Measurements from ENCODE around the gene COA1. TPM values are rescaled to one million over a fixed set of nuclear protein-coding genes. Genes with fewer than 3 reads are reported as not detected.
A peak's percentile ranks its signal among the peaks of the same experiment; 100 is the strongest.

The COA1 gene
- total RNA-seq, 1 experiment from 2014 or later: 135 TPM

DNA sequence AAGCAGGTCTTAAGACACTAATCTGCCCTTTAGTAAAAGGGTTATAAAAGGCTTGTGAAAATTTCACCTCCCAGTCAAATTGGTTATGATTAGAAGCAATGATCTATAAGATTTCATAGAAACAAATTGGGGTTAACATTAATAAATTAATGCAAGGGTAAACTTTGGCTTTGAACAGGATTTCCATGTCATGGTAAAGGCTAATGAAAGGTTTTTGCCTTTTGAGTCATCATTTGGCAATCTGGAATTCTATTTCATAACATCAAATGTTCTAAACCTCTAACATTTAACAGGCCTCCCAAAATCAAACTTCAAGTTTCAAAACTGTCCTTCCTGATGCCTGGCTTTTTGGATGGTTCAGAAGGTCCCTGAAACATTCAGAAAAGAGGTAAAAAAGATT lies 62.4 kb downstream of the COA1 start:
- no peak for DNase-seq (ENCODE audit: low spot score)
- in situ Hi-C loops (cut with HindIII; ENCODE audit: low sequenced_read_pairs): no loop called here

DNA sequence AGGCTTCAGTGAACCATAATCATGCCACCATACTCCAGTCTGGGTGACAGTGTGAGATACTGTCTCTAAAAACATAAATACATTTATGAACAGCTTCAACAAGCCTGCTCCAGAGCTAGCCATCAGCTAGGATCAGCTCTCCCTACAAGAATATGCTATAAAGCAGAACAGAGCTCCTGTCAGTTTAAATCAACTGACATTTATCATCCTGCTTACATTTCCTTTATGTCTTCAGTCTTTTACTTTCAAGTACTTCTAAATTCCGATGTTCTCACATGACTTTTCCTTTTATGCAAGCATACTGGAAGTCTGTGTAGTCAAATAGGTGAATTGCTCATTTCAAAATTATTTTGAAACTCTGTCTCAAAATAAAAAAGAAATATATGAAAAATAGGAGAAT lies 64.6 kb downstream of the COA1 start:
- in situ Hi-C loops (cut with HindIII; ENCODE audit: low sequenced_read_pairs): no loop called here

DNA sequence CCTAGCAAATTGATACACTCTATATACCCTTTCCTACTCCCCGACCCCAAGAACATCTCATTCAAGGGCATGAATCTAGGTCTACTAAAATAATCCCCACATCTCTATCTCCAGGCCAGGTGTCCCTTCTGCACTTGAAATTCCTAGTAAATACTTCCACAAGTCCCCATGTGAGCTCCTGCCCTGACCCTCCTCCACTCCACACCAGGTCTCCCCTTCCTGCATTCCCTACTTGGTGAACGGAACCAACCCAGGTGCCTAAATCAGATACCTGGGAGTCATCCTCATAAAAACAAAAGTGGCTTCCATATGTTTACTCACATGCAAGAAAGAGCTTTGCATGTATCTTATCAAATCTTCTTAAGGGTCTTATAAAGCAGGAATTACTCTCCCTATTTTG lies 69.2 kb downstream of the COA1 start:
- DNase-seq (ENCODE audit: low spot score): no peak
- in situ Hi-C loops (cut with HindIII; ENCODE audit: low sequenced_read_pairs): no loop called here

More for the DNA sequence above, 64.6 kb downstream of the COA1 start:
- DNase-seq (ENCODE audit: low spot score): no peak

DNA sequence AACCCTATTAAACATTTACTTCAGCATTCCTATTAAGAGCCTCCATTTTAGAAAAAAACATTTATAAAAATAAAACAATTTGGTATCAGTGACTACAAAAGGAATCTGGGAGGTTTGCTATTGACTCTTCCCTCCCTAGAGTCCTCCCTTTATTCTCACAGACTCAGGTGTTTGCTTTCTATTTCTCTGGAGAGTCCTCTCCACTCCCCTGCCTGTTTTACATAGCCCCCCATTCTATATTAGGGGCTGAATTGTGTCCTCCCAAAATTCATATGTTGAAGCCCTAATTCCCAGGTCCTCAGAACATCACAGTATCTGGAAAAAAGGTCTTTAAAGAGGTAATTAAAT lies 69.8 kb downstream of the COA1 start:
- in situ Hi-C loops (cut with HindIII; ENCODE audit: low sequenced_read_pairs): no loop called here
- no peak for DNase-seq (ENCODE audit: low spot score)

DNA sequence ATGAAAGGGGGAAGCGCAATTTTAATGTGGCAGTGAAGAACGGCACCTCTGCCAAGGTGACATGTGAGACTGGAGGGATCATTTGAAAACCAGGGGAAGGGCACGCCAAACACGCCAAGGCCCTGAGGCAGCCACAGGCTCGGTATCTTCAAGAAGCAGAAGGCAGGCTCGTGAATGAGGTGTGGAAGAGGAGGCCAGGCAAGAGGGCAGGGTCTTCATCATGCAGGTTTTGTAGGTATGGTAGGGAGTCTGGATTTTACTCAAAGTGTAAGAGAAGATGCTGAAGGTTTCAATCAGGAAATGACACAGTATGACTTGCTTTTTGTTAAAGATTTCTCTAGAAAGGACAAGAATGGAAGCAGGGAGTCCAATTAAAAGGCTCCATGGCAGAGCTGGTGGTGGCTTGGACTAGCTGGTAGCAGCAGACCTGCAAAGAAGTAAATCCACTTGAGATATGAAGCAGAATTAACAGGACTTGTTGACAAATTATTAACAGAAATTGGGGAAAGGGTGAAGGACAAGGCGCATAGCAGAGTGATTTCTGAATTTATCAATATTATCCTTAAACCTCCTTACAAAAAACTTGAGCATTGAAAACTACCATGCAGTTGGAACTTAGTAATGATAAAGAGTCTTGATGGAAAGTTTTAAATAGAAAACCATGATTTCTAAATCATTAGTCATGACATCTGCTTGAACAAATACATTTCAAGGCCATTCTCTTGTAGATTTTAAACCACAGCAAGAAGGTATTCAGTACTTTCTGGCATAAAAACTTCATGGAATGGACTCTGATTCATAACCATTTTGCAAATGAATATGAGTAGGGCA lies 70.4 kb downstream of the COA1 start:
- in situ Hi-C loops (cut with HindIII; ENCODE audit: low sequenced_read_pairs): no loop called here
- no peak for DNase-seq (ENCODE audit: low spot score)

DNA sequence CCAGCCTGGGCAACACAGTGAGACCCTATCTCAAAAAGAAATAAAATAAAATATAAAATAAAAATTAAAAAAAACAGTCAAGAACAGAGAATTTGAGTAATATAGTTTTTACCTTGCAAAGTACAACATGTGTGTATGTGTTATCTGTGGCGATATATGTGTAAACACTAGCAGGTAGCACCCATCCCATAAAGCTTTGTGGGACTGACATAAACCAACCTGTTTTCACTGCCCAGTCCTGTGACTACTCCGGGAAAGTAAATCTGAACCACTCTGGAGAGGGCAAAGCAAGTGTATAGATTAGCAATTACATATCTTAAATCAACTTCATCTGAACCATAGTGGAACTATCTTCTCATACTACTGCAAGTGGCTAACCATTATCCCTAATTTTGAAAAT lies 72.3 kb downstream of the COA1 start:
- no peak for DNase-seq (ENCODE audit: low spot score)
- in situ Hi-C loops (cut with HindIII; ENCODE audit: low sequenced_read_pairs): no loop called here

DNA sequence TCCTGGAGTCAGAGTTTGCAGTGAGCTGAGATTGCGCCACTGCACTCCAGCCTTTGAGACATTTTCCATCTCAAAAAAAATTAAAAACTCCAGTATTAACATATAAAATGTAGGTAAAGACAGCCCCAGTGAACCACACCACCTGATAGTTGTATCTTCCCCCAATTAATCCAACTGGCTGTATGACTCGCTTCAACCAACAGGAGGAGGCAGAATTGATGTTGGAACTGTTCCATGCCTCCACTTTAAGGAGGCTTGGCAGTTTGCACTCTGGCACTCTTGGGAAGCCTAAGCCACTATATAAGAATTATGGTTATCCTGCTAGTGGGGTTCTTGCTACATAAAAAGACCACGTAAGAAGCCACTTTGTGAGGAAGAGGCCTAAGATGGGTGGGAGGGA lies 73.7 kb downstream of the COA1 start:
- in situ Hi-C loops (cut with HindIII; ENCODE audit: low sequenced_read_pairs): no loop called here

DNA sequence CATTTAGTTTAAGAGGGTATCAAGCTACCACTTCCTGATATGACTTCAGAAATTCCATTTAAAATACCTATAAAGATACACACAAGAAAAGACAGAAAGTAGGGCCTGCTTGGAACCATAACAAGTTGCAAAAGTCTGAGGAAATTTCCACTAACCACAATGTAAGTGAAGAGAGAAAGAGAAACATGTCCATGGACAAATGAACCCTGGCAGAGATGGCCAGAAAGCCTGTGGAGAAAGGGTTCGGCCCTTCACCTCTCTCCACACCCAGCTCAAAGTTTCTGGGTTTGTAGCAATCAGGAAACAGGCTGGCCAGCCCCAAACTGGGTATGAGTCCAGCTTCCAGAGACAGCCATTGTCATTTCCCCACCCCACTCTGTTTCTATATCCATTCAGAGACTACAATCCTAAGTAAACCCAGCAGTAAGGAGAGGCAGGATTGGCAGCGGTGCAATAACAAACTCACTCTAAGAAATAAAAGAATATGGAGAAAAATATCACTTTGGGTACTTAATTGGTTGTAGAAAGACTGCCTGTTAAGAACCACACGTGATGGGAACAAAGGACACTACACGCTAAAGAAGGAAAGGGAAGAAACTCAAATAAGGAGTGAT lies 75.3 kb downstream of the COA1 start:
- in situ Hi-C loops (cut with HindIII; ENCODE audit: low sequenced_read_pairs): no loop called here
- no peak for DNase-seq (ENCODE audit: low spot score)

More for the DNA sequence above, 73.7 kb downstream of the COA1 start:
- DNase-seq (ENCODE audit: low spot score): no peak

DNA sequence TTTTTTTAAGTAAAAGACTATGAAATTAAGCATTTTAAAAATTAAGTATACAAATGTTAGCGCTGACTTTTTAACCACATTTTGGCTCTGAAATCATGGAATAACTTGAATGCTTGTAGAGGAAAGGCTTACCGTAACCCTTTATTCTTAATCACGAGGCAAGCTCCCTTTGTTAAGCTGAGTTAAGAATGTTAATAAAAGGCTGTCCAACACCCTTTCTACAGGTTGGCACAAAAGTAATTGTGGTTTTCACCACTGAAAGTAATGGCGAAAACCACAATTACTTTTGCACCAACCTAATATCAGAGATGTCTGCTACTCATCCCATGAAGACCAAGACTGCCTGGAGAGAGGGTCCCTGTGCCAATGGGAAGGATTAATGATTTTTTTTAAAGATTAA lies 75.9 kb downstream of the COA1 start:
- in situ Hi-C loops (cut with HindIII; ENCODE audit: low sequenced_read_pairs): no loop called here
- DNase-seq (ENCODE audit: low spot score): no peak

DNA sequence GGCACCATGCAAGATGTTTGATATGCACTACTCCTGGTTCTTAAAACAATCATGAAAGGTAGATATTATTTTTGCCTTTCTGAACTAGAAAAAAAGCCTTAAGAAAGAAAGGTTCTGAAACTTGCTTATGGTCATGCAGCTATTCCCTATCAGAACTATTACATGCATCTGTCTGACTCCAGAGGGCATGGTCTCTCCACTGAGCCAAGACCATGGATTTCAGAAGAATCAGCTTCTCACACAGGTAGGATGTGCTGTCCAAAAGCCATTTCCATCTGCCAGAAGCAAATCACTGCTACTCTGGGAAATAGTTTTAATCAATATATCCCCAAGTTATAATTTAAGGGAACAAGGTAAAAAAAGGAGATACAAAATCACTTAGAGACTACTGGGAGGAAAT lies 77.0 kb downstream of the COA1 start:
- in situ Hi-C loops (cut with HindIII; ENCODE audit: low sequenced_read_pairs): no loop called here
- DNase-seq (ENCODE audit: low spot score): no peak

DNA sequence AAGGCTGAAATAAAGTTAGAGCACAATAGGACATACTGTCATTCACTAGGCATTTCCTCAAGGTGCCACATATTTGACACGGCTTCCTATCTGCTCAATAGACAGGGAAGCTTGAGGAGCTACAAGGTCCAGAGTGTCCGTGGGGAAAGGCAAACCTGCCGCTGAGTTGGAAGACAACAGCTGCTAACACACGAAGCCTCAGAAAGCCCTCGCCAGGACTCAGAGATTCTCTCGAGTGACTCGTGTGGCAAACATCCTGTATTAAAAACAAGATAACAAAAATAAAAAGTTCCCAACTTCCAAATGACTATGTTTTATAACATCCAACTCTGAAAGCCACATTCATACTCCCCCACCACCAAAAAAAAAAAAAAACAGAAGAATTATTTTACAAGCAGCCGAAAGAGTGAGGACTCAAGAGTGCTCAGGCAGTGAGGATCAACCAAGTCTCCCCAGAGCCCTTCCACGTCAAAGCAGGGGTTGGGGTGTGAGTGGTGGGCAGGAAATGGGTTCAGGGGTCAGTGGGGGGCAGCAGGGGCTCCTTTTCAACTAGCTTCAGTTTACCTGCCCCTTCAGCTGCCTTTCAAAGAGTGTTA lies 78.8 kb downstream of the COA1 start:
- in situ Hi-C loops (cut with HindIII; ENCODE audit: low sequenced_read_pairs): no loop called here
- no peak for DNase-seq (ENCODE audit: low spot score)

DNA sequence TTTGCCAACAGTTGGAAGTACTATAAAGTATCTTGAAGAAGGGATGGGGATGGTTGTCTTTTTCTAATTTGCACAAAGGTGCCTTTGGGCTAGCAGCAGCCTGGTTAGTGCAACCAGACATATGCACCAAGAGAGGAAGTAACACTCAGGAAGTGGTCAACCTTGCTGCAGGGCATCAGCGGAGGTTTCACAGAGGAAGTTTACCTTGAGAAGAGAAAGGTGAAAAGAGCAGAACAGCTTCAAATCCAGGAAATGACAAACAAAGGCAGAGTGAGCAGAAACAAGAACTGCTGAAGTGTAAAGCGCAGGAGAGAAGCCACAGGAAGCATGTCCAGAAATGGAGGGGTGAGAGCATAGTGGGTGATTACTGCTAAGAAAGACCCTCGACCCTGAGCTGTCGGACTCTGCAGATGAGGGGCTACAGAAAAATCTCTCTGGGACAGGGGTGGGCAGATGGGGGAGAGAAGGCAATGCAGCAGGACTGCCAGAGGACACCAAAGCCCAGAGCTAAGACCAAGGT lies 79.5 kb downstream of the COA1 start:
- in situ Hi-C loops (cut with HindIII; ENCODE audit: low sequenced_read_pairs): no loop called here
- no peak for DNase-seq (ENCODE audit: low spot score)

DNA sequence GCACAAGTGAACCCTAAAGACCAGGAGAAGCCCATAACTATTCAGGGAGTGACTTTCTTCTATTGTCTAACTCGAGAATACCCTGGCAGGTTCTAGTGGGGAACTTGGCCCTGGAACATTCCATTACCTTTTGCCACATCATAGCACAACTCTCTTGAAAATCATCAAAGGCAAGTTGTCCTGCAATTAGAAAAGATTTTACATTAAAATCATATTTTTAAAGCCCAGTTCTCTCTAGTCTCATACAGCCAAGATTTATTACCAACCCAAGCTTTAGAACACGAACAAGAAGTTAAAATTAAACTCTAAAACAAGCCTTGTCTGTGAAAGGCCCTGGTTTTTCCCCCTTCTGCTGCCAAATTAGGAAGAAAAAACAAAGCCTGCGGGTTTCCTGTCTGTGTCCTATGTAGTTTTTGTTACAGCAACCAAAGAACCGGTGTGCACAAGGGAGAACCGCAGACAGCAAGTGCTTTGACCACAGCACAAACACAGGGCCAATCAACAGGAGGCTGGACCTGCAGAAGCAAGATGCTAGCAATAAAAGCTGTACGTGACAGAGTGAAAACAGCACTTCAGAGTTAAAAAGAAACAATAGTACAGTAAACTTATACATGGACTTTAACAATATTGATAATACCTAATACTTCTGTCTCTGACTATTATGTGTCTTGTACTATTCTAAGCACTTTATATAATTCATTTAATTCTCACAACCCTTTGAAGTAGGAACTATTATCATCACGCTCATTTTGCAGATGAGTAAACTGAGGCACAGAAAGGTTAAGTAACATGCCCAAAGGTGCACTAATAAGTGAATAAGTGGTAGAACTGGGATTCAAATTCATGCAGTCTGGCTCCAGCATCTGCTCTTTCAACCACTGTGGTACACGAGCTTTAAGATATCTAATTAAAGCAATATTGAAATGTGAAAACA lies 80.6 kb downstream of the COA1 start:
- DNase-seq (ENCODE audit: low spot score): peak; percentile 55
- in situ Hi-C loops (cut with HindIII; ENCODE audit: low sequenced_read_pairs): no loop called here

DNA sequence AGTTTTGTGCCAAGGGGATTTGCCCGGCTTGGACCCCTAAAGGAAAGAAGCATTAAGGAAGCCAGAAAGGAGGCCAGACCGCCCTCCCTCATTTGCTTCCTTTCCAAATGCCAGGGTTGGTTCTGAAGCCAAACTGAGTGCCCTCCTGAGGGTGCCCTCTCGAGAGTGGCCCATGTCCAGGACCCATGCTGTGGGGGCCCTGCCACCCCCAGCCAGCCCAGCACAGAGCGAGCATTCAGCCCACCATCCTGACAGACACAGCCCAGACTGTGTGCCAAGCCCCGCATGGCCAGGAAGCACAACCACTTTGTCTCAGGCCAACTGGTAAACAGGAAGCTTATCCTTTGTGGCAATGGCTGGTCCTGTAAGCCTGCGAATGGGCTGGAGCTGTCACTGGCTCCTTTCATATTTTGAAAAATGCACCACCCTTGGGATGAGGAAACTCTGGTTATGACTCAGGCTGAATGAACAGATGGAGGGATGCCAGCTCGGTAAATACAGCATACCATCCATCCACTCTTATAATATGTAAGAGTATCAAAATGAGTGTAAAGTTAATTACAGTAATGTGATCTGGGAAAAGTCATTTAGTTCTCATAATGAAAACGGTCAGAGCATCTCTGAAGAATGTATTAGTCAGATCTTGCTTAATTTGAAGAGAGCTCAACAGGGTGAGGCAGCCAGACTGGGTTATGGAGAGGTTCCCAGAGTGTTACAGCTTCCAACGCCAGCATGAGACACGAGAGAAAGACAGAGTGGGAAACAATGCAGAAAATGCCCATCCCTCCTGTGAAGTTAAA lies 81.5 kb downstream of the COA1 start:
- in situ Hi-C loops (cut with HindIII; ENCODE audit: low sequenced_read_pairs): no loop called here
- DNase-seq (ENCODE audit: low spot score): peak; percentile 85

DNA sequence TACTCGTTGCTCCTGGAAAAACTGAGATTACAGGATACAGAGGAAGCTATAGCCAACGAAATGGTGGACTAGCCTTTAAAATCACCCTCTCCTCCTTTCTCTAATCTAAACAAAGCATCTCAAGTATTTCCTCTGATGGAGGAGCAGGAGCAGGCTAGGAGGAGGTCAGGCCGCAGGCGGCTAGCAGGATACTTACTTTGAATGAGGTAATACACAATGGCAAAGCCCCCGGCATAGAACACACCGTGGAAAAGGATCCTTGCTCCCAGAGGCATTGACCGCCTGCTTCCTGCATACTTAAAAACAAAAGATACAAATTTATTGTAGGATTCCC lies 82.0 kb downstream of the COA1 start:
- DNase-seq (ENCODE audit: low spot score): peak; percentile 57
- in situ Hi-C loops (cut with HindIII; ENCODE audit: low sequenced_read_pairs): no loop called here

DNA sequence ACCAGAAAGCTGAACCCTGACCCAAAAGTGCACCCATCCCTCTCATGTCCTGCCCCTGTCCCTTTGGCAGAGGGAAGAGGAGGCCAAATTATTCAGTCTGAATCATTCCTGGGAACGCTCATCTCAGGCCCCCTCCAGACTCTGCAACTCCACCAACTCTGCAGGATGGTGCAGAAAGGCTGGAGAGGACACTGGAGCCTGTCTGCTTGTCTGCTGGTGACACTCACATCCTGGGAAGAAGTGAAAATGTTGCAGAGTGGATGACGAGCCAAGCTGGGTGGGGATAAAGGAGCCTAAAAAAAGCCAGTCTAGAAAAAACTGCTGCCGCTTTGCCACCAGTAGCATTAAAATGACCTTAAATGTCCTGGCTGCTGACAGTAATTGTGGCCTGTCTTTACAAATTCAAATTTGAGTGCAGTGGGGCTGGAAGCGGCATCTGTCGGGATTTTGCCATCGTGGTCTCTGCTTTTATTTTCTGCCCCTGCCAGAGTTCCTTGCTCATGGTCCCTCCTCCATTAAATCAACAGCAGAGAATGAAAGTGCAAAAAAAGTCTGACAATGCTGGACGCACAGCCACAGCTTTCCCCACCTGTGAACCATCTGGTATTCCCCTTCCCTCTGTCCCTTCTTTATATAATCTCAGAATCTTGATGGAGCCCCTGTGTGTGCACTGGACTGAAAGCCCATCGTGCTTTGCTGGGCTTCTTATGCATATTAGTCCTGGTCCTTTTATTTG lies 82.6 kb downstream of the COA1 start:
- in situ Hi-C loops (cut with HindIII; ENCODE audit: low sequenced_read_pairs): no loop called here
- peak; percentile 73 for DNase-seq (ENCODE audit: low spot score)

DNA sequence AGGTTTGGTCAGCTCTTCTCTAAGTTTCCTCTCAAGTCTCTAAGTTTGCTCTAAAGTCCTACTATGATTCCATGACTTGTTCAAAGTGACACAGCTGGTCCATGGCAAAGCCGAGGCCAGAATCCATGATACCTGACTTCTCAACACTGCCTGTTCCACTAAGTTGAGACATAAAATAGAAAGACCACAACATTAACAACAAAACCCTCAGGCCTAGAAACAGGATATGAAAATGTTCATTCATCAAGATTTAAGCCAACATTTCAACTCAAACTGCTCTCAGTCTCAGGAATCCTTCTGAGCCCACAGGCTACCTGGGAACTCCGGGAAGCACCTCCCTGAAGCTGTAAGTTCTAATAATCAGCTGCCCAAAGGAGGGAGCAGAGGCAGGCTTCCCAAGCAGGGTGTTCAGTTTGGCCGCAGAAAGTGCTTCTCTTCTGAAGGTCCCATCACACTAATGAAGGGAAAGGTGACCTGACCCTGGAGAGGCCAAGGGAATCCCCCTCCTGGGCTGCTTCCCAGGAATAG lies 83.6 kb downstream of the COA1 start:
- no peak for DNase-seq (ENCODE audit: low spot score)
- in situ Hi-C loops (cut with HindIII; ENCODE audit: low sequenced_read_pairs): no loop called here

DNA sequence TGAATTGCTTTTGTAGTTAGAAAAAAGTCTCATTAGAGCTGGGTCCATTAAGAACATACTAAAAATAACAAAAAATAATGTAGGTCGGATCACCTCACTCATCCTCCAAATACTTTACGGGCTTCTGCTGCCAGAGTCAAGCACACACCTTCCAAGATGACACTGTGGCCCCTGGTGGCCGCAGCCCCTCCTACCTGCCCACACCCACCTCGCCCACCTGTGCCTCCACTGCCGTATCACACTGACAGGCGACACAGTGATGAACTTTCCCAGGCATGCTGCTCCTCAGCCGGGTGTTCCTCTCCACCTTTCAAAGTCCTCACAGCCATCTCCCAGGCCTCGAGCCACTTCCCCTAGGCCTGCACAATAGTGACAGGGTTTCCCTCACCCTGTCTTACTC lies 85.5 kb downstream of the COA1 start:
- in situ Hi-C loops (cut with HindIII; ENCODE audit: low sequenced_read_pairs): no loop called here
- DNase-seq (ENCODE audit: low spot score): no peak

Data from G401 (cell line).